DND-41 (cell line): ENCODE measurements around the gene PRDM15.

ENCODE experiments used
- ATAC-seq: fragments of 200-7000 bp; cut with Tn5 transposase; 3 replicates; pipeline ENCODE4 v1.9.1; 2021; ENCODE audit warnings: low read depth; ENCODE audit not compliant: insufficient read depth
- DNase-seq: peaks from one replicate; pipeline ENCODE4 v3.0.0-alpha.2; 2020
- H2AFZ ChIP-seq: 2 replicates; pipeline ENCODE4 v1.6.0; 2012; ENCODE audit warnings: low read depth, low read length
- H3K27ac ChIP-seq: 2 replicates; pipeline ENCODE4 v1.5.1; 2012; ENCODE audit warnings: low read length, inconsistent platforms
- H3K27me3 ChIP-seq: fragments of 200-600 bp; sonication (generic); 2 replicates; pipeline ENCODE4 v1.6.0; 2012; ENCODE audit warnings: low read length, mild to moderate bottlenecking, inconsistent platforms; ENCODE audit not compliant: insufficient read depth, poor library complexity
- H3K36me3 ChIP-seq: 2 replicates; pipeline ENCODE4 v1.5.1; 2012; ENCODE audit warnings: low read length, inconsistent platforms; ENCODE audit not compliant: insufficient read depth
- H3K4me1 ChIP-seq: 2 replicates; pipeline ENCODE4 v1.5.1; 2012; ENCODE audit warnings: mild to moderate bottlenecking, low read length; ENCODE audit not compliant: insufficient read depth
- H3K4me2 ChIP-seq: 2 replicates; pipeline ENCODE4 v1.6.0; 2012; ENCODE audit warnings: mild to moderate bottlenecking, moderate library complexity, low read length, inconsistent platforms; ENCODE audit not compliant: insufficient read depth
- H3K4me3 ChIP-seq, 2 experiments: fragments of 200-600 bp in 1 of 2; shearing (Covaris generic) in 1 of 2; 2 replicates each; pipeline ENCODE4 v1.5.1; 2012 to 2016; ENCODE audit warnings: inconsistent platforms in 2 of 2, low read length in 2 of 2, mild to moderate bottlenecking in 2 of 2, low read depth in 1 of 2, moderate library complexity in 1 of 2
- H3K79me2 ChIP-seq: 2 replicates; pipeline ENCODE4 v1.6.0; 2012; ENCODE audit warnings: low read length, inconsistent platforms; ENCODE audit not compliant: insufficient read depth
- H3K9ac ChIP-seq: 2 replicates; pipeline ENCODE4 v1.6.0; 2012; ENCODE audit warnings: low read depth, mild to moderate bottlenecking, inconsistent platforms, low read length, moderate library complexity
- H3K9me3 ChIP-seq: 2 replicates; pipeline ENCODE4 v1.5.1; 2012; ENCODE audit warnings: low read length, moderate library complexity, mild to moderate bottlenecking, inconsistent platforms; ENCODE audit not compliant: insufficient read depth, severe bottlenecking
- H4K20me1 ChIP-seq: 2 replicates; pipeline ENCODE4 v1.6.0; 2012; ENCODE audit warnings: low read length; ENCODE audit not compliant: insufficient read depth
- EZH2 ChIP-seq: IDR thresholded peaks from 3 replicates; pipeline ENCODE4 v1.6.1; 2012; ENCODE audit warnings: borderline replicate concordance, low read depth, mild to moderate bottlenecking, moderate library complexity, low read length, inconsistent platforms; ENCODE audit not compliant: severe bottlenecking
- TF ChIP-seq, protein P1 (sequence below): IDR thresholded peaks from 2 replicates; pipeline ENCODE4 v1.5.1; 2012; ENCODE audit warnings: borderline replicate concordance, low read length, moderate library complexity, mild to moderate bottlenecking; ENCODE audit not compliant: poor library complexity, severe bottlenecking; ENCODE audit errors: extremely low read depth

PRDM15 gene

DNA sequence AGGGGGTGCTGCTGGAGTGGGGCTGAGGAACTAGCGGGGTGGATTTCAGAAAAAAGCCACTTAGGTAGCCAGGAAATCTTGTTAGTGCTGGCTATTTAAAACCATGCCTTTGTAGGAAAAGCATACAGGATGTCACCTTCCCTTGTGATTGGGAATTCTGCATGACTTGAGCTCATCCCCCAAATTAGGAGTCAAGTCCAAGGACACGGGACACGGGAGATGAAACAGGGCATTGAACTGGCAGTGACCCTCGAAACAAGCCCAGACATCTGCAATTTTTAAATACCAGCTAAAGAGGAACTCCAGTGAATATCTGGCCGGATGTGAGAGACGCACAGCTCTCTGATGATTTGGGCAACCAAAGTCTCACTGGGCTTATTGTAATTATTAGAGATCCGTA, 41.9 kb upstream of the PRDM15 start:
- Histone ChIP-seq H3K4me1 (peaks cover 27% of the 10 kb centered on the region), H3K4me2 (no peak overlapping the region)

DNA sequence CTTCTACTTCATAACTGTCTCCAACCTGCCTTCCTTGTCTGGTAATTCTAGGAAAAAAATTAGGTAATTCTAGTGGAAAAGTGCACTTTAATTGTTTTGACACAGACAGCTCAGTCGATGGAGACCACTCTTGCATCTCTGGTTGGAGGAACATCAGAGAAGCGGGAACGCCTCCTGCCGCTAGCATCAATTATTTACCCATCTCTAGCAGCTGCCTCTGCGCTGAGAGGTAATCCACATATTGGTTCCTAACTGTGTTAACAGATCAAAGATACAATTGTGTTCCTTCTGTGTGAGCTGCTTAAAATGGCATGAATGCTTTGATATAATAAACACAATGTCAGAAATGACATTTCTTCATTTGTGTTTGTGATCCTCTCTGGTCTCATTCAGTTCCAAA, 41.3 kb upstream of the PRDM15 start:
- Histone ChIP-seq H2AFZ (no peak overlapping the region), H3K36me3 (peaks cover 11% of the 10 kb centered on the region), H3K27ac (no peak overlapping the region), H3K9ac (no peak overlapping the region), H3K27me3 (no peaks in the 10 kb centered on the region), H3K9me3 (no peaks in the 10 kb centered on the region), H3K4me1 (peaks cover 21% of the 10 kb centered on the region), H3K4me2 (no peak overlapping the region), H3K79me2 (peaks cover 9% of the 10 kb centered on the region), H4K20me1 (no peaks in the 10 kb centered on the region), H3K4me3 (no peak overlapping the region)
- ATAC-seq (no peak), DNase-seq (no peak)
- no peak for TF ChIP-seq EZH2
- TF ChIP-seq, protein P1, sequence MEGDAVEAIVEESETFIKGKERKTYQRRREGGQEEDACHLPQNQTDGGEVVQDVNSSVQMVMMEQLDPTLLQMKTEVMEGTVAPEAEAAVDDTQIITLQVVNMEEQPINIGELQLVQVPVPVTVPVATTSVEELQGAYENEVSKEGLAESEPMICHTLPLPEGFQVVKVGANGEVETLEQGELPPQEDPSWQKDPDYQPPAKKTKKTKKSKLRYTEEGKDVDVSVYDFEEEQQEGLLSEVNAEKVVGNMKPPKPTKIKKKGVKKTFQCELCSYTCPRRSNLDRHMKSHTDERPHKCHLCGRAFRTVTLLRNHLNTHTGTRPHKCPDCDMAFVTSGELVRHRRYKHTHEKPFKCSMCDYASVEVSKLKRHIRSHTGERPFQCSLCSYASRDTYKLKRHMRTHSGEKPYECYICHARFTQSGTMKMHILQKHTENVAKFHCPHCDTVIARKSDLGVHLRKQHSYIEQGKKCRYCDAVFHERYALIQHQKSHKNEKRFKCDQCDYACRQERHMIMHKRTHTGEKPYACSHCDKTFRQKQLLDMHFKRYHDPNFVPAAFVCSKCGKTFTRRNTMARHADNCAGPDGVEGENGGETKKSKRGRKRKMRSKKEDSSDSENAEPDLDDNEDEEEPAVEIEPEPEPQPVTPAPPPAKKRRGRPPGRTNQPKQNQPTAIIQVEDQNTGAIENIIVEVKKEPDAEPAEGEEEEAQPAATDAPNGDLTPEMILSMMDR = no peak

More for the DNA sequence above, 41.9 kb upstream of the PRDM15 start:
- Histone ChIP-seq H3K27me3 (no peaks in the 10 kb centered on the region), H3K9ac (no peak overlapping the region), H2AFZ (no peak overlapping the region), H3K79me2 (peaks cover 15% of the 10 kb centered on the region), H4K20me1 (no peaks in the 10 kb centered on the region), H3K4me3 (no peak overlapping the region), H3K9me3 (no peaks in the 10 kb centered on the region), H3K36me3 (peaks cover 11% of the 10 kb centered on the region), H3K27ac (no peak overlapping the region)
- ATAC-seq = no peak
- TF ChIP-seq, protein P1 = no peak
- TF ChIP-seq EZH2 = no peak
- DNase-seq = no peak

DNA sequence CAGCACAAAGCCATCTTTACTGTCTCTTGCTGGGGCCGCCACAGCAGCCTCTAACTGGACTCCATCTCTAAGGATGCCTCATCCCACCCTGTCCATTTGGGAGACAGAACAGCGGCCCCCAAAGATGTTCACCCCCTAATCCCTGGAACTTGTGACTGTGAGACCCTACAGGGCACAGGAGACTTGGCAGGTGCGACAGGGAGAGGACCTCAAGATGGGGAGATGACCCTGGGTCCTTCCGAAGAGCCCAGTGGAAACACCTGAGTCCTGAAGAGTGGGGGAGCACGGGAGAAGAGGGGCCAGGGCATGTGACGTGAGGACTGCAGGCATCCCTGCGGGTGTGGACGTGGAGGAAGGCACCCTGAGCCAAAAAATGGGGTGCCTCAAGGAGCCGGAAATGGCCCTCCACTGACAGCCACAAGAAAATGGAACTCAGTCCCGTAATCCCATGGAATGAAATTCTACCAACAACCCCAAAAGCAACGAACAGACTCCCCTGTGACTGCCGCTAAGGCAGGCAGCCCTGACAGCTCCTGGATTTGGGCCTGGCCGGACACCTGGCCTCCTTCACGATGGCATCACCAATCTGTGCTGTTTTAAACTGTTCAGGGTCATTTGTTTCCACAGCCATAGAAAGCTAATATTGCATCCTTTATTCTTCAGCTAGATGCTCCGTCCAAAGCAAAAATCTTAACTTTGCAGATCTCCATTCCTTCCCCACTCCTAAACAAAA, 40.7 kb upstream of the PRDM15 start:
- Histone ChIP-seq H3K79me2 (peaks cover 5% of the 10 kb centered on the region; the same call in 1 of the 2 replicates), H4K20me1 (no peaks in the 10 kb centered on the region), H3K27ac (no peak overlapping the region), H2AFZ (no peak overlapping the region), H3K9ac (no peak overlapping the region), H3K36me3 (peaks cover 11% of the 10 kb centered on the region), H3K4me3 (no peak overlapping the region), H3K4me2 (no peak overlapping the region), H3K9me3 (no peaks in the 10 kb centered on the region), H3K4me1 (peaks cover 15% of the 10 kb centered on the region), H3K27me3 (no peaks in the 10 kb centered on the region)
- DNase-seq (no peak), ATAC-seq (no peak)
- no peak for TF ChIP-seq EZH2
- TF ChIP-seq, protein P1 = no peak
